Measurements from ENCODE around the gene CDYL2.

CDYL2 gene

DNA sequence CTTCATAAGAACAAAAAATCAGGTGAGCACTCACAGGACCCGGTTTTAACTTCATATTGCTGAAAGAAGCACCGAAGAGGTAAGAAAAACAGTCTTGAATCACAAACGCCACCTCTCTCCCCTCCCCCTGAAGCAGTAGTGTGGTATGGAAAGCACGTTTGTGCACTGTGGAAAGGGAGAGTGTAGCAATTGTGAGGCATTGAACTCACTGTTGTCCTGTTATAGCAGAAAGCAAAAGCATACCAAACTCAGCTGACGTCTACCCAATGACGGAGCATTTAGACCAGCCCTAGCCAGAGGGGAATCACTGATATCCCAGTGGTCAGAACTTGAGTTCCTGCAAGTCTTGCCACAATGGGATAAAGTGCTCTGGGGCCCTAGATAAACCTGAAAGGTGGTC, 164.8 kb downstream of the CDYL2 start:
- in situ Hi-C loops (cut with HindIII; ENCODE audit: low sequenced_read_pairs) = no loop called here
- TF ChIP-seq, protein P1, sequence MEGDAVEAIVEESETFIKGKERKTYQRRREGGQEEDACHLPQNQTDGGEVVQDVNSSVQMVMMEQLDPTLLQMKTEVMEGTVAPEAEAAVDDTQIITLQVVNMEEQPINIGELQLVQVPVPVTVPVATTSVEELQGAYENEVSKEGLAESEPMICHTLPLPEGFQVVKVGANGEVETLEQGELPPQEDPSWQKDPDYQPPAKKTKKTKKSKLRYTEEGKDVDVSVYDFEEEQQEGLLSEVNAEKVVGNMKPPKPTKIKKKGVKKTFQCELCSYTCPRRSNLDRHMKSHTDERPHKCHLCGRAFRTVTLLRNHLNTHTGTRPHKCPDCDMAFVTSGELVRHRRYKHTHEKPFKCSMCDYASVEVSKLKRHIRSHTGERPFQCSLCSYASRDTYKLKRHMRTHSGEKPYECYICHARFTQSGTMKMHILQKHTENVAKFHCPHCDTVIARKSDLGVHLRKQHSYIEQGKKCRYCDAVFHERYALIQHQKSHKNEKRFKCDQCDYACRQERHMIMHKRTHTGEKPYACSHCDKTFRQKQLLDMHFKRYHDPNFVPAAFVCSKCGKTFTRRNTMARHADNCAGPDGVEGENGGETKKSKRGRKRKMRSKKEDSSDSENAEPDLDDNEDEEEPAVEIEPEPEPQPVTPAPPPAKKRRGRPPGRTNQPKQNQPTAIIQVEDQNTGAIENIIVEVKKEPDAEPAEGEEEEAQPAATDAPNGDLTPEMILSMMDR (IDR thresholded peaks at IDR 0.05; ENCODE audit: low read depth, low read length) = no peak
- H3K4me3 ChIP-seq (ENCODE audit: low read depth, low read length) = no peak overlapping the region
- no peak for DNase-seq (ENCODE audit: low read depth, low spot score)

DNA sequence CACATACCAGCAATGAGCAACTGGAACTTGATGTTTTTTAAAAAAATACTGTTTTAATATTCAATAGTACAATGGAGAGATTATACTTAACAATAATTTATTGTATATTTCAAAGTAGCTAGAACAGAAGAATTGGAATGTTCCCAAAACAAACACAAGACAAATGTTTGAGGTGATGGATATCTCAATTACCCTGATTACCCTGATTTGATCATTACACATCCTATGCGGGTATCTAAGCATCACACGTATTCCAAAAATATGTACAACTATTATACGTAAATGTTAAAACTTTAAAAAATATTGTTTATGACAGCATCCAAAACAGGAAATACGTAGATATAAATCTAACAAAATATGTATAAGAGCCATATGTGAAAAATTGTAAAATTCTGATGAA, 166.8 kb downstream of the CDYL2 start:
- in situ Hi-C loops (cut with HindIII; ENCODE audit: low sequenced_read_pairs) = no loop called here
- TF ChIP-seq, protein P1 (IDR thresholded peaks at IDR 0.05; ENCODE audit: low read depth, low read length) = no peak
- no peak for DNase-seq (ENCODE audit: low read depth, low spot score)
- no peak overlapping the region for H3K4me3 ChIP-seq (ENCODE audit: low read depth, low read length)

DNA sequence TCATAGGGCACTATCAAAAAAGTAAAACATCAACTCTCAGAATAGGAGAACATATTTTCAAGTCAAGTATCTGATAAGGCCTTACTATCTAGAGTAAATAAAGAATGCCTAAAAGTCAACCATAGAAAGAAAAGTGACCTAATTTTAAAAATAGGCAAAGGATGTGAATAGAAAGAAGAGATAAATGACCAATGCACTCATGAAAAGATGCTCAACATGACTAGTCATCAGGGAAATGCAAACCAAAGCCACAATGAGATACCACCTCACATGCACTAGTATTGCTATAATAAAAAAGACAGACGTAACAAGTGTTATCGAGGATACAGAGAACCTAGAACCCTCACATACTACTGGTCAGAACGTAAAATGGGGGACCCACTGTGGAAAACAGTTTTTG, 172.8 kb downstream of the CDYL2 start:
- DNase-seq (ENCODE audit: low read depth, low spot score) = peak; percentile 39
- in situ Hi-C loops (cut with HindIII; ENCODE audit: low sequenced_read_pairs) = no loop called here
- no peak overlapping the region for H3K4me3 ChIP-seq (ENCODE audit: low read depth, low read length)
- TF ChIP-seq, protein P1 (IDR thresholded peaks at IDR 0.05; ENCODE audit: low read depth, low read length) = no peak

DNA sequence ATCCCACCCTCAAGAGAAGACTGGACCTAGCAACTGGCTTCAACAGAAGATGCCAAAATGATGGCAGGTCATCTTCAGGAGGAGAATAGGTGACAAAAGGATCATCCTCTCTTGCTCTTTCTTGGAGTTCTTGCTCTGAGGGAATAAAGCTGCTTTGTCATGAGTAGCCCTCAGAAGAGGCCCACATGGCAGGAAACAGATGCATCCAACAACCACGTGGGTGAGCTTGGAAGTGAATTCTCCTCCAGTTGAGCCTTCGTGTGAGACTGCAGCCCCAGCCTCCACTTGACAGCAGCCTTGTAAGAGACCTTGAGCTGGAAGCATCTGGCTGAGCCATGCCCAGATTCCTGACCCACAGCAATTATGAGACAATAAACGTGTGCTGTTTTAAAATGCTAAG, 176.1 kb downstream of the CDYL2 start:
- TF ChIP-seq, protein P1 (IDR thresholded peaks at IDR 0.05; ENCODE audit: low read depth, low read length) = no peak
- in situ Hi-C loops (cut with HindIII; ENCODE audit: low sequenced_read_pairs) = no loop called here
- H3K4me3 ChIP-seq (ENCODE audit: low read depth, low read length) = no peak overlapping the region
- no peak for DNase-seq (ENCODE audit: low read depth, low spot score)

DNA sequence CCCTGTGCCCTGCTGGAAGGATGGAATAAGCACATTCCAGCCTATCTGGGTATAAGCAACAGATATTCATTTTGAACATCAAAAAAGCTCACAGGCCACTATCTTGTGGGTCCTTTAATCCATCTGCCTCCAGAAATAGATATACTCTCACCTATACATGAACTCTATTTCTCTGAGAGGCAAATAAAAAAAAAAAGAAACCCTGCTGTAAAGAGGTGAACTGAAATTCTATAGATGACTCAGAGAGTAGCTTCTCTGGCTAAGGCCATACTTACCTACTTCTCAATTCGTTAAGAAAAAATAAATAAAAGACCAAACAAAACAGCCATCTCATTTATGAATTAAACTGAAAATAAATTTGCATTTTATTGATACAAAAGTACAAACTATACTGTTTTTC, 177.3 kb downstream of the CDYL2 start:
- in situ Hi-C loops (cut with HindIII; ENCODE audit: low sequenced_read_pairs) = no loop called here
- no peak overlapping the region for H3K4me3 ChIP-seq (ENCODE audit: low read depth, low read length)
- no peak for DNase-seq (ENCODE audit: low read depth, low spot score)
- TF ChIP-seq, protein P1 (IDR thresholded peaks at IDR 0.05; ENCODE audit: low read depth, low read length) = no peak

DNA sequence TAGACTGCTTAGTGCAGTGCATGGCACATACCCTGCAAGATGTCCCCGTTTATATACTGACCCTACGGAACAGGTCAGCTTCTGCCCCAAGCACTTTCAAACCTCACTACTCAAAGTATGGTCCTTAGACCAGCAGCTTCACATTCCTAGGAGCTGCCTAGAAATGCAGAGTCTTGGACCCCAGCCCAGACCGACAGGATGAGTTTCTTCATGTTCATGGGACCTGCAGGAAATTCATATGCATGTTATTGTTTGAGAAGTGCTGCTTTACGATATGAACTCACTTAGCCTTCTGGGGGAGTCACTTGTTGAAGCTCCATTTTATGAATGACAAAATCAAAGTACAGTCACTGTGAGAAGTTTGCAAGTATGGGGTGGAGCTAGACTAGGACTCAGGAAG, 181.0 kb downstream of the CDYL2 start:
- in situ Hi-C loops (cut with HindIII; ENCODE audit: low sequenced_read_pairs) = no loop called here
- TF ChIP-seq, protein P1 (IDR thresholded peaks at IDR 0.05; ENCODE audit: low read depth, low read length) = no peak
- no peak overlapping the region for H3K4me3 ChIP-seq (ENCODE audit: low read depth, low read length)
- peak; percentile 25 for DNase-seq (ENCODE audit: low read depth, low spot score)

DNA sequence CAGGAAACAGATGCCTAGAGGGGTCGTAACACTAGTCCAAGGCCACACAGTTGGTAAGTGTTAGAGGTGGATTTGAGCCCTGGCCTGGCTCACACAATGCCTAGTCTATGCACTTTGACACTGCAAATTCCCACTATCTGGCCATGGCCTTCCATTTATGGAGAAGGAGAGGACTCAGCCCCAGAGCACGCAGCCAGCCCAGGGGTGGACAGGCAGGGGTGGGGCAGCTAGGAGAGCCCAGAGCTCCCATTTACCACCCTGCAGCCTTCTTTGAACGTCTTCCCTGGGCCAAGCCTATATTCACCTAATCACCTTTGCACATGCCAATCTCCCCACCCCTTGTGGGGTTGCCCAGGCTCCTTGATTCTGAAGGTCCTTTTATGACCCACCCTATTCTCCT, 182.4 kb downstream of the CDYL2 start:
- in situ Hi-C loops (cut with HindIII; ENCODE audit: low sequenced_read_pairs) = no loop called here
- H3K4me3 ChIP-seq (ENCODE audit: low read depth, low read length) = no peak overlapping the region
- DNase-seq (ENCODE audit: low read depth, low spot score) = no peak
- TF ChIP-seq, protein P1 (IDR thresholded peaks at IDR 0.05; ENCODE audit: low read depth, low read length) = no peak

Data from astrocyte of the spinal cord (primary cell).